HepG2 (cell line): ENCODE results near the gene RABL6. TPM values are rescaled to one million over a fixed set of nuclear protein-coding genes. Genes with fewer than 3 reads are reported as not detected.

Source experiments
- ATF2 ChIP-seq: sonication (generic); formaldehyde crosslinking; IDR thresholded peaks from 2 replicates; pipeline ENCODE4 v1.4.0; 2020; ENCODE audit warnings: missing genetic modification reagents
- BRCA1 ChIP-seq: sonication (generic); formaldehyde crosslinking; IDR thresholded peaks from 2 replicates; pipeline ENCODE4 v1.4.0; 2020; ENCODE audit warnings: missing genetic modification reagents
- DDIT3 ChIP-seq: sonication (generic); formaldehyde crosslinking; IDR thresholded peaks from 2 replicates; pipeline ENCODE4 v1.4.0; 2020; ENCODE audit warnings: mild to moderate bottlenecking, missing genetic modification reagents
- FOSL1 ChIP-seq: sonication (generic); formaldehyde crosslinking; IDR thresholded peaks from 2 replicates; pipeline ENCODE4 v1.9.0; 2021; ENCODE audit warnings: missing genetic modification reagents, borderline replicate concordance
- FOXO4 ChIP-seq: sonication (generic); formaldehyde crosslinking; conservative IDR thresholded peaks from 2 replicates; pipeline ENCODE4 v1.8.1; 2023; ENCODE audit warnings: missing genetic modification reagents
- HMG20B ChIP-seq: conservative IDR thresholded peaks from 2 replicates; pipeline ENCODE4 v1.6.1; 2016; ENCODE audit warnings: missing genetic modification reagents, missing compliant biosample characterization
- IRF2 ChIP-seq: IDR thresholded peaks from 2 replicates; pipeline ENCODE4 v1.6.1; 2018; ENCODE audit warnings: missing genetic modification reagents, missing compliant biosample characterization
- KDM4B ChIP-seq: sonication (generic); formaldehyde crosslinking; IDR thresholded peaks from 2 replicates; pipeline ENCODE4 v1.4.0; 2020; ENCODE audit warnings: missing genetic modification reagents
- MYNN ChIP-seq: sonication (generic); formaldehyde crosslinking; IDR thresholded peaks from 2 replicates; pipeline ENCODE4 v1.4.0; 2020; ENCODE audit warnings: mild to moderate bottlenecking, low read depth, missing genetic modification reagents
- NR3C1 ChIP-seq: sonication (generic); formaldehyde crosslinking; IDR thresholded peaks from 2 replicates; pipeline ENCODE4 v1.4.0; 2020; ENCODE audit warnings: missing genetic modification reagents
- PRPF4 ChIP-seq: fragments of 200-400 bp; formaldehyde crosslinking; IDR thresholded peaks from 2 replicates; pipeline ENCODE4 v1.6.1; 2016; ENCODE audit warnings: low read length, low read depth; ENCODE audit not compliant: poor library complexity, severe bottlenecking
- SIX4 ChIP-seq: sonication (generic); formaldehyde crosslinking; IDR thresholded peaks from 2 replicates; pipeline ENCODE4 v1.4.0; 2020; ENCODE audit warnings: missing genetic modification reagents
- THAP8 ChIP-seq: sonication (generic); formaldehyde crosslinking; IDR thresholded peaks from 2 replicates; pipeline ENCODE4 v1.5.1; 2020; ENCODE audit warnings: missing genetic modification reagents, mild to moderate bottlenecking, borderline replicate concordance
- ZBTB42 ChIP-seq: sonication (generic); formaldehyde crosslinking; IDR thresholded peaks from 2 replicates; pipeline ENCODE4 v1.5.0; 2020; ENCODE audit warnings: mild to moderate bottlenecking, missing genetic modification reagents
- ZNF230 ChIP-seq: sonication (generic); formaldehyde crosslinking; IDR thresholded peaks from 2 replicates; pipeline ENCODE4 v1.4.0; 2020; ENCODE audit warnings: mild to moderate bottlenecking, missing genetic modification reagents
- ZNF274 ChIP-seq: sonication (generic); formaldehyde crosslinking; IDR thresholded peaks from 2 replicates; pipeline ENCODE4 v1.5.1; 2020; ENCODE audit warnings: mild to moderate bottlenecking, missing genetic modification reagents
- ZNF280D ChIP-seq: sonication (generic); formaldehyde crosslinking; IDR thresholded peaks from 2 replicates; pipeline ENCODE4 v1.5.1; 2020; ENCODE audit warnings: mild to moderate bottlenecking, missing genetic modification reagents
- ZNF282 ChIP-seq: fragments of 450-650 bp; IDR thresholded peaks from 2 replicates; pipeline ENCODE4 v1.6.1; 2018; ENCODE audit not compliant: partially characterized antibody
- ZNF614 ChIP-seq: IDR thresholded peaks from 2 replicates; pipeline ENCODE4 v1.6.1; 2018; ENCODE audit warnings: missing biosample characterization, missing genetic modification reagents, inconsistent platforms, borderline replicate concordance
- ZZZ3 ChIP-seq: sonication (generic); formaldehyde crosslinking; IDR thresholded peaks from 2 replicates; pipeline ENCODE4 v1.4.0; 2020; ENCODE audit warnings: missing genetic modification reagents, mild to moderate bottlenecking, borderline replicate concordance
- polyA plus RNA-seq, 8 experiments: library from polyadenylated mRNA; depleted of rRNA in 3 of 8; stranded (reverse) in 7 of 8; unstranded in 1 of 8; fragments of >200 nt; fragmentation: Illumina TruSeq in 4 of 8; extraction: Trizol in 4 of 8; gene quantifications; 2 replicates each; pipeline versions ENCODE4 v1.2.1 to v1.2.3, GENCODE V29; 2011 to 2016; ENCODE audit warnings: low read depth in 4 of 8, missing spikeins in 1 of 8, mixed read lengths in 1 of 8; ENCODE audit not compliant: insufficient read depth in 1 of 8
- total RNA-seq, 5 experiments: library from RNA; depleted of rRNA; stranded (reverse); fragments of >200 nt; fragmentation: Illumina TruSeq; extraction: Trizol; gene quantifications; 2 replicates each; pipeline ENCODE4 v1.2.3, GENCODE V29; 2016; ENCODE audit warnings: low read depth in 1 of 5
- TF ChIP-seq, protein P1 (sequence below): sonication (generic); formaldehyde crosslinking; IDR thresholded peaks from 2 replicates; pipeline ENCODE4 v1.4.0; 2020; ENCODE audit warnings: mild to moderate bottlenecking, missing genetic modification reagents

Gene RABL6
- total and polyA plus RNA-seq, 2 of the 13 experiments (the other 11 are each of a cell fraction or from before 2014, with no cell fraction given): 81.5 to 125 TPM

DNA sequence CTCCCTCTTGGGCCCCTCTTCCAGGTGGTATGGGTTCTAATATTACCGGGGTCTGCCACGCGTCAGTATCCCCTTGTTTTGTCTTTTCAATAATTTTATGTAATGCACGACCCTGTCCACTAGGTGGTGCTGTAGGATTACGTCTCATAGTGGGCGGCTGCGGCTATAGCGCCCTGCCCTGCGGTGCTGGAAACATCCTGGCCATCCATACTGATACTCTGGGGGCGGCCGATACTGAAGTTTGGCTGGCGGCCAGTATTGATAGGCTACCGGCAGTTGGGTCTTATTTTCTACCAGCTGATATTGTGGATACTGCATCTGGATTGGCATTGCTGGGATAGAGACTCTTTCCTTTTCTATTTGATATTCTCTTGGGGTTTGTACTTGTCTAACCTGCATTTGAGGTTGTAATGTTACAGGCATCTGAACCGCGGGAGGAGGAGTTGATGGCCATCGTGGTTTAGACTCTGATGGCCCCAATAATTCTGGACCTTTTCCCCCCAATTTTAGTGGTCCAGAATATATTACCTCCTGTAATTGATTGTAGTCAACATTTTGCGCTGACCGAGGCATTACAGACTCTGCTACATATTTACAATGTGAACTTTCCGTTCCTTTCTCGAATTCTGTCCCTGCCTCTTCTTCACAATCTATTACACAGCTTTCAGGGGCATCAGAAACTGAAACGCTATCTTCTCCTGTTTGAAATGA is 19.9 kb upstream of the RABL6 start (continued):
- TF ChIP-seq SIX4 (CRISPR knock-in tag): no peak
- TF ChIP-seq MYNN: no peak
- TF ChIP-seq ZNF230 (CRISPR knock-in tag): peak; percentile 42; the same call in 1 of the 2 replicates
- TF ChIP-seq ATF2 (CRISPR knock-in tag): no peak
- no peak for TF ChIP-seq ZZZ3
- TF ChIP-seq BRCA1: no peak
- no peak for TF ChIP-seq PRPF4
- TF ChIP-seq THAP8: no peak
- TF ChIP-seq FOXO4 (CRISPR knock-in tag): no peak
- TF ChIP-seq IRF2 (CRISPR knock-in tag): 0 out of 2 replicates have a peak, but pooled peaks have one; percentile 22
- TF ChIP-seq FOSL1 (CRISPR knock-in tag): no peak
- no peak for TF ChIP-seq HMG20B (CRISPR knock-in tag)
- TF ChIP-seq ZNF282: no peak
- no peak for TF ChIP-seq ZNF614 (CRISPR knock-in tag)
- TF ChIP-seq KDM4B: no peak
- no peak for TF ChIP-seq ZBTB42 (CRISPR knock-in tag)
- no peak for TF ChIP-seq ZNF274 (CRISPR knock-in tag)
- no peak for TF ChIP-seq DDIT3 (CRISPR knock-in tag)
- no peak for TF ChIP-seq NR3C1 (CRISPR knock-in tag)
- TF ChIP-seq, protein P1, sequence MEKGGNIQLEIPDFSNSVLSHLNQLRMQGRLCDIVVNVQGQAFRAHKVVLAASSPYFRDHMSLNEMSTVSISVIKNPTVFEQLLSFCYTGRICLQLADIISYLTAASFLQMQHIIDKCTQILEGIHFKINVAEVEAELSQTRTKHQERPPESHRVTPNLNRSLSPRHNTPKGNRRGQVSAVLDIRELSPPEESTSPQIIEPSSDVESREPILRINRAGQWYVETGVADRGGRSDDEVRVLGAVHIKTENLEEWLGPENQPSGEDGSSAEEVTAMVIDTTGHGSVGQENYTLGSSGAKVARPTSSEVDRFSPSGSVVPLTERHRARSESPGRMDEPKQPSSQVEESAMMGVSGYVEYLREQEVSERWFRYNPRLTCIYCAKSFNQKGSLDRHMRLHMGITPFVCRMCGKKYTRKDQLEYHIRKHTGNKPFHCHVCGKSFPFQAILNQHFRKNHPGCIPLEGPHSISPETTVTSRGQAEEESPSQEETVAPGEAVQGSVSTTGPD (CRISPR knock-in tag): no peak
- TF ChIP-seq ZNF280D (CRISPR knock-in tag): peak; percentile 65; the same call in 1 of the 2 replicates
